Measurements from ENCODE around the gene SCAMP4. TPM values are rescaled to one million over a fixed set of nuclear protein-coding genes. Genes with fewer than 3 reads are reported as not detected.
A peak's percentile ranks its signal among the peaks of the same experiment; 100 is the strongest.

Gene SCAMP4
- total and polyA plus RNA-seq, 9 of the 15 experiments (the other 6 are each of a cell fraction or from before 2014, with no cell fraction given), result 0.81 to 45.9 (median 12.8) TPM

DNA sequence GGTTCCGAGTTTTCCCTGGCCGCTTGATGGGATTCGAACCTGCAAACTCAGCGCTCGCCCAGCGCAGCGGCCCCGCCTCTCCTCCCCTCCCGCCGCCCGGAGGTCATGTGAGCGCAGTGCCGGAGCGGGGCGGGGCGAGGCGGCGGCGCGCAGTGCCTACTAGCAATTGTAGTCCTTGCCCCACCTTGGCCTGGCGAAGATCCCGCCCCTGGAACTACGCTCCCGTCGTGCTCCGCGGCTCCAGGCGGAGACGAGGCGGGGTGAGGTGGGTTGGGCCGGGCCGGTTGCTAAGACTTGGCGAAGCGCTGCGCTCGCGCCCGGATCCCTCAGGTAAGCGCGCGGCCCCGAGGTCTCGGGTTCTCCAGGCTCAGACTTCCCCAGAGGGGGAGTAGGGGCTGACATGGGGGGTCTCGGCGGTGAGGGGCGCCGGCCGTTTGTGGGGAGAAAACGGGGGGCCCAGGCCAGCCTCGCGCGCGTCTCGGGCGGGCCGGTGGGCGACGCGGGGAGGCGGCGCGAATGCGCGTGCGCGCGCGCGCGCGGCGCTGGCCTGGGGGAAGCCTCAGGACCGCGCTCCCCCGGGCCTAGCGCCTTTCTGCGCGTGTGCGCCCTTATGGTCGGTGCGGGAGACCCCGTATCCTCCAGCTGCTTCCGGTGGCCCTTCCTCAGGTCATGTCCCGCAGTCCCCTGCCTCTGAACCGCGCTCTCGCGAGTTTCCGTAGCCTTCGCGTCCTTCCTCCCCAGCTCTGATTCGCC, at the start of gene SCAMP4, which contains the start of gene ADAT3 (continued):
- peak; percentile 11 for TF ChIP-seq NEUROD1 (IDR thresholded peaks at IDR 0.05; ENCODE audit: borderline replicate concordance, low read depth, low read length, partially characterized antibody)
- TF ChIP-seq SIN3B (IDR thresholded peaks at IDR 0.05; ENCODE audit: low read depth), result 0 out of 2 replicates have a peak, but pooled peaks have one; percentile 44
- no peak for TF ChIP-seq TAF9B (IDR thresholded peaks at IDR 0.05; ENCODE audit: partially characterized antibody)
- TF ChIP-seq CBX5 (IDR thresholded peaks at IDR 0.05; ENCODE audit: borderline replicate concordance, low read depth), result no peak
- TF ChIP-seq ZC3H4 (CRISPR knock-in tag; IDR thresholded peaks at IDR 0.05; ENCODE audit: borderline replicate concordance), result no peak
- TF ChIP-seq ZNF140 (CRISPR knock-in tag; IDR thresholded peaks at IDR 0.05), result no peak
- peak; percentile 96 for TF ChIP-seq RBFOX2 (IDR thresholded peaks at IDR 0.05; ENCODE audit: low read depth, low read length)
- TF ChIP-seq BCL6 (CRISPR knock-in tag; IDR thresholded peaks at IDR 0.05), result no peak
- no peak for TF ChIP-seq ZFP36 (IDR thresholded peaks at IDR 0.05; ENCODE audit: low read depth, low read length, partially characterized antibody)
- no peak for TF ChIP-seq ZNF282 (CRISPR knock-in tag; IDR thresholded peaks at IDR 0.05)
- TF ChIP-seq SIRT6 (IDR thresholded peaks at IDR 0.05; ENCODE audit: low read depth, low read length), result no peak
- TF ChIP-seq SIX5 (IDR thresholded peaks at IDR 0.05; ENCODE audit: borderline replicate concordance in 1 of 2, insufficient read depth in 1 of 2, low read depth in 1 of 2, low read length in 2 of 2), result peak; percentile 85 to 89
- TF ChIP-seq, protein P1, sequence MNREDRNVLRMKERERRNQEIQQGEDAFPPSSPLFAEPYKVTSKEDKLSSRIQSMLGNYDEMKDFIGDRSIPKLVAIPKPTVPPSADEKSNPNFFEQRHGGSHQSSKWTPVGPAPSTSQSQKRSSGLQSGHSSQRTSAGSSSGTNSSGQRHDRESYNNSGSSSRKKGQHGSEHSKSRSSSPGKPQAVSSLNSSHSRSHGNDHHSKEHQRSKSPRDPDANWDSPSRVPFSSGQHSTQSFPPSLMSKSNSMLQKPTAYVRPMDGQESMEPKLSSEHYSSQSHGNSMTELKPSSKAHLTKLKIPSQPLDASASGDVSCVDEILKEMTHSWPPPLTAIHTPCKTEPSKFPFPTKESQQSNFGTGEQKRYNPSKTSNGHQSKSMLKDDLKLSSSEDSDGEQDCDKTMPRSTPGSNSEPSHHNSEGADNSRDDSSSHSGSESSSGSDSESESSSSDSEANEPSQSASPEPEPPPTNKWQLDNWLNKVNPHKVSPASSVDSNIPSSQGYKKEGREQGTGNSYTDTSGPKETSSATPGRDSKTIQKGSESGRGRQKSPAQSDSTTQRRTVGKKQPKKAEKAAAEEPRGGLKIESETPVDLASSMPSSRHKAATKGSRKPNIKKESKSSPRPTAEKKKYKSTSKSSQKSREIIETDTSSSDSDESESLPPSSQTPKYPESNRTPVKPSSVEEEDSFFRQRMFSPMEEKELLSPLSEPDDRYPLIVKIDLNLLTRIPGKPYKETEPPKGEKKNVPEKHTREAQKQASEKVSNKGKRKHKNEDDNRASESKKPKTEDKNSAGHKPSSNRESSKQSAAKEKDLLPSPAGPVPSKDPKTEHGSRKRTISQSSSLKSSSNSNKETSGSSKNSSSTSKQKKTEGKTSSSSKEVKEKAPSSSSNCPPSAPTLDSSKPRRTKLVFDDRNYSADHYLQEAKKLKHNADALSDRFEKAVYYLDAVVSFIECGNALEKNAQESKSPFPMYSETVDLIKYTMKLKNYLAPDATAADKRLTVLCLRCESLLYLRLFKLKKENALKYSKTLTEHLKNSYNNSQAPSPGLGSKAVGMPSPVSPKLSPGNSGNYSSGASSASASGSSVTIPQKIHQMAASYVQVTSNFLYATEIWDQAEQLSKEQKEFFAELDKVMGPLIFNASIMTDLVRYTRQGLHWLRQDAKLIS (CRISPR knock-in tag; IDR thresholded peaks at IDR 0.05), result 0 out of 2 replicates have a peak, but pooled peaks have one; percentile 60
- TF ChIP-seq TCF7 (IDR thresholded peaks at IDR 0.05; ENCODE audit: borderline replicate concordance), result peak; percentile 8; the same call in 1 of the 2 replicates
- no peak for TF ChIP-seq HLTF (IDR thresholded peaks at IDR 0.05)
- no peak for TF ChIP-seq MCM2 (IDR thresholded peaks at IDR 0.05; ENCODE audit: low read depth)
- TF ChIP-seq ESRRB (CRISPR knock-in tag; IDR thresholded peaks at IDR 0.05; ENCODE audit: borderline replicate concordance), result no peak
- TF ChIP-seq, protein P2, sequence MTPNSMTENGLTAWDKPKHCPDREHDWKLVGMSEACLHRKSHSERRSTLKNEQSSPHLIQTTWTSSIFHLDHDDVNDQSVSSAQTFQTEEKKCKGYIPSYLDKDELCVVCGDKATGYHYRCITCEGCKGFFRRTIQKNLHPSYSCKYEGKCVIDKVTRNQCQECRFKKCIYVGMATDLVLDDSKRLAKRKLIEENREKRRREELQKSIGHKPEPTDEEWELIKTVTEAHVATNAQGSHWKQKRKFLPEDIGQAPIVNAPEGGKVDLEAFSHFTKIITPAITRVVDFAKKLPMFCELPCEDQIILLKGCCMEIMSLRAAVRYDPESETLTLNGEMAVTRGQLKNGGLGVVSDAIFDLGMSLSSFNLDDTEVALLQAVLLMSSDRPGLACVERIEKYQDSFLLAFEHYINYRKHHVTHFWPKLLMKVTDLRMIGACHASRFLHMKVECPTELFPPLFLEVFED (CRISPR knock-in tag; conservative IDR thresholded peaks at IDR 0.05), result no peak
- TF ChIP-seq, protein P3, sequence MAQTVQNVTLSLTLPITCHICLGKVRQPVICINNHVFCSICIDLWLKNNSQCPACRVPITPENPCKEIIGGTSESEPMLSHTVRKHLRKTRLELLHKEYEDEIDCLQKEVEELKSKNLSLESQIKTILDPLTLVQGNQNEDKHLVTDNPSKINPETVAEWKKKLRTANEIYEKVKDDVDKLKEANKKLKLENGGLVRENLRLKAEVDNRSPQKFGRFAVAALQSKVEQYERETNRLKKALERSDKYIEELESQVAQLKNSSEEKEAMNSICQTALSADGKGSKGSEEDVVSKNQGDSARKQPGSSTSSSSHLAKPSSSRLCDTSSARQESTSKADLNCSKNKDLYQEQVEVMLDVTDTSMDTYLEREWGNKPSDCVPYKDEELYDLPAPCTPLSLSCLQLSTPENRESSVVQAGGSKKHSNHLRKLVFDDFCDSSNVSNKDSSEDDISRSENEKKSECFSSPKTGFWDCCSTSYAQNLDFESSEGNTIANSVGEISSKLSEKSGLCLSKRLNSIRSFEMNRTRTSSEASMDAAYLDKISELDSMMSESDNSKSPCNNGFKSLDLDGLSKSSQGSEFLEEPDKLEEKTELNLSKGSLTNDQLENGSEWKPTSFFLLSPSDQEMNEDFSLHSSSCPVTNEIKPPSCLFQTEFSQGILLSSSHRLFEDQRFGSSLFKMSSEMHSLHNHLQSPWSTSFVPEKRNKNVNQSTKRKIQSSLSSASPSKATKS (CRISPR knock-in tag; IDR thresholded peaks at IDR 0.05), result no peak
- TF ChIP-seq NR2C2 (CRISPR knock-in tag; IDR thresholded peaks at IDR 0.05), result peak; percentile 99
- TF ChIP-seq NR2C2 (tag; IDR thresholded peaks at IDR 0.05), result peak; percentile 99
- TF ChIP-seq HMGN3 (IDR thresholded peaks at IDR 0.05; ENCODE audit: borderline replicate concordance, extremely low read depth, insufficient read length, low read depth, low read length), result peak; percentile 55

Measured in K562 (cell line).